Transverse colon (tissue), 4 donors: ENCODE data around the gene ZNF212.

Experiments used
- CTCF ChIP-seq, 5 experiments: fragments of 200-600 bp in 3 of 5; fragments of 450-650 bp in 2 of 5; sonication (generic) in 3 of 5; IDR thresholded peaks; 1 replicate in 2 of 5; 2 replicates in 3 of 5; pipeline ENCODE4 v1.5.1; 2016 to 2017; ENCODE audit warnings: antibody characterized with exemption in 5 of 5, inconsistent platforms in 3 of 5, mild to moderate bottlenecking in 2 of 5, moderate library complexity in 1 of 5
- EP300 ChIP-seq: sonication (generic); formaldehyde crosslinking; IDR thresholded peaks from one replicate; pipeline ENCODE4 v1.6.1; 2017; ENCODE audit warnings: antibody characterized with exemption, low read depth
- POLR2A ChIP-seq: fragments of 450-650 bp; IDR thresholded peaks from one replicate; pipeline ENCODE4 v1.6.1; 2016; ENCODE audit warnings: antibody characterized with exemption, mild to moderate bottlenecking, moderate library complexity
- POLR2AphosphoS5 ChIP-seq, 3 donors: sonication (generic); formaldehyde crosslinking; IDR thresholded peaks; one replicate each; pipeline ENCODE4 v1.6.1; 2016; ENCODE audit warnings: antibody characterized with exemption in 3 of 3

- no peak for TF ChIP-seq CTCF (IDR thresholded peaks at IDR 0.05)
- no peak for TF ChIP-seq POLR2AphosphoS5 (IDR thresholded peaks at IDR 0.05)
- TF ChIP-seq EP300, result no peak
- no peak for TF ChIP-seq POLR2A
These were observed 17.1 kb downstream of the ZNF212 start for GRCh38 chr7:149256568-149256967.
